ENCODE data around the gene HNF1A.

The HNF1A gene

GRCh38 chr12:120959111-120959878, 19.0 kb upstream of the HNF1A start:
- DNase-seq (ENCODE audit: low read depth in 2 of 2): no peak

DNA sequence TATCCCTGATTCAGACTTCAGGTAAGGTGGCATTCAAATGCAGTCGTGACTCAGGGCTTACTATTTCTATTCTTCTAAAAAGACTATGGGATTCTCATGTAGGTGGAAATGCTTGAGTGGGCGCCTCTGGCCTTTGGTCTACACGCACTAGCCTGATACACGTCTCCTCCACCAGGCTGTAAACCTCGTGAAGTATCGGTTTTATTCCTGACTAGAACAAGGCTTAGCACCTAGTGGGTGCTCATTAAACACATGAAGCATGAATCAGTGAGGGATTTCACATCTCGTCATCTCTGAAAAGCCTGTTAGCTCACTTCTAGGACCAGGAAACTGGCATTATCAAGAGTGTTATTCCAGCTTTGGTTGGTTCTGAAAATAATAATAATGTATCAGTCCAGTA, 17.7 kb upstream of the HNF1A start:
- peak; percentile 24 to 48 for DNase-seq (ENCODE audit: low read depth in 2 of 2)

GRCh38 chr12:120961604-120962531, 16.5 kb upstream of the HNF1A start:
- DNase-seq (ENCODE audit: low read depth in 2 of 2): no peak

GRCh38 chr12:120962532-120963020, 15.8 kb upstream of the HNF1A start:
- no peak for DNase-seq (ENCODE audit: low read depth in 2 of 2)

GRCh38 chr12:120964298-120964697, 14.0 kb upstream of the HNF1A start:
- no peak for DNase-seq (ENCODE audit: low read depth in 2 of 2)

GRCh38 chr12:120965534-120966091, 12.7 kb upstream of the HNF1A start:
- no peak for DNase-seq (ENCODE audit: low read depth in 2 of 2)

DNA sequence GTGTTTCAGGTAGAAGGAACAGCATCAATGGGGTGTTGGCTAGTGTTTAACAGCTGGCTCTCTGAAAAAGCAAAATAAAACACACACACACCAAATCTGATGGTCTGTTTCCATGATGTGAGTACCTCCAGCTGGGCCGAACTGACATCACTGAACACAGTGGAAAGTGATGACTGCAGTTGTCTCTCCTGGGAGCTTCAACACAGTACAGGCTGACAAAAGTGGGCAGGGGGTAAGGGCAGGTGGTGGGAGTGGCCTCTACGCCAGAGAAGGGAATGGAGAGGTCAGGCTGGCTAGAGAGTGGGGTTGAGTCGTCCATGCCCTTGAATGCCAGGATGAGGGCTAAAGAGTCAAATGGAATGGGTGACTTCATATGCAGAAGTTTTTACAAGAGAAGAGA, 8.0 kb upstream of the HNF1A start:
- DNase-seq (ENCODE audit: low read depth in 2 of 2): no peak

GRCh38 chr12:120971299-120972180, 6.8 kb upstream of the HNF1A start:
- peak in 1 of 2 donors; percentile 13 for DNase-seq (ENCODE audit: low read depth in 2 of 2)

DNA sequence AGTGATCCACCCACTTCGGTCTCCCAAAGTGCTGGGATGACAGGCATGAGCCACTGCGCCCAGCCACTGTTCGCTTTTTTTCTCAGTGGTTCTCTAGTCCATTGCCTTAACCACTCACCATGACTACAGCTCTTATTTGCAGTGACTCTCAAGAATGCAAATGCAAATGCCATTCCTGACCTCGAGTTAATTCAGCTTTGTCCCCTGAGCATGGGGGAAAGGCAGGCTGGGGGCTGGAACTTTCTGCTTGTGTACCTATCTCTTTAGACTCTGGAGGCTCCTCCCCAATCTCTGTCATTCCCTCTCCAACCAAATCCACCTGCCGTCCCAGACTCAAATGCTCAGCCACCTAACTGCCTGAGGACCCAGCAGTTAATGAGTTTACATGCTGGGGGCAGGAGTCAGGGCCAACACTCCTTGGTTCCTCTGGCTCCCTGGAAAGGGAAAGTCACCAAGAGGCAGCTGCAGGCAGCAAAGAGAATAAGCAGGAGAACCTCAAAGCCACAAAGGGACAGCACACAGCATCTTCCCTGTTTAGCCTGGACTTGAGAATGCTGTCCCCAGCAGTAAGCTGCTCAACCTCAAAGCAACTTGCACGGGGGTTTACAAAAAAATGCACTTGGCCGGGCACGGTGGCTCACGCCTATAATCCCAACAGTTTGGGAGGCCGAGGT, 5.3 kb upstream of the HNF1A start:
- DNase-seq (ENCODE audit: low read depth in 2 of 2): no peak

GRCh38 chr12:120977531-120978295, 630 bp upstream of the HNF1A start:
- DNase-seq (ENCODE audit: low read depth in 2 of 2): no peak

DNA sequence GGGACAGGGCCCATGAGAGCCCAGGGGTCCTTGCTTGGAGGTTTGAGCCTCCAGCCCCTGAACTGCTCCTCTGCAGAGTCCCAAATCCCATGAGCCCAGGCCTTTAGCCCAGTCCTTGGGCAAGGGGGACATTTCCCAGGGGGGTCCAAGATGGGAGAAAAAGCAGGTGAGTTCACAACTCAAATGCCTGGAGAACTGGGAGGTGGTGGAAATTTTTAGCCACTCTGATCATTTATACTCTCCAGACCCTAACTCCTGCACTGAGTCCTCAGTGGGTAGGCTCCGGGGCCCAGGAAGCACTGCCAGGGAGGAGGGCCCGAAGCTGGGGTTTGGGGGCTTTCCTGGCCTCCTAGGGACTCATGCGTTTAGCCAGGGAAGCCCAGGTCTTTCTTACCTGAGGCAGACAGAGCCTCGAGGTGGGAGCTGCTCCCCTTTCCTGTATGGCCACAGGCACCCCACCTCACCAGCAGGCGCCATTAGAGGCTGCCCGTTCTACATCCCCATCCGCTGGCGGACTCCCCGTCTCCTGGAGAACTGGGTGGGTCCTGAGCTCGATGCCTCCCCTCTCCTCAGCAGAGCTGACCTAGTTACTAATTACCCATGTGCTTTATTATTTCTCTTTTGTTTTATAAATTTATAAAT, 998 bp downstream of the HNF1A start:
- no peak for DNase-seq (ENCODE audit: low read depth in 2 of 2)

DNA sequence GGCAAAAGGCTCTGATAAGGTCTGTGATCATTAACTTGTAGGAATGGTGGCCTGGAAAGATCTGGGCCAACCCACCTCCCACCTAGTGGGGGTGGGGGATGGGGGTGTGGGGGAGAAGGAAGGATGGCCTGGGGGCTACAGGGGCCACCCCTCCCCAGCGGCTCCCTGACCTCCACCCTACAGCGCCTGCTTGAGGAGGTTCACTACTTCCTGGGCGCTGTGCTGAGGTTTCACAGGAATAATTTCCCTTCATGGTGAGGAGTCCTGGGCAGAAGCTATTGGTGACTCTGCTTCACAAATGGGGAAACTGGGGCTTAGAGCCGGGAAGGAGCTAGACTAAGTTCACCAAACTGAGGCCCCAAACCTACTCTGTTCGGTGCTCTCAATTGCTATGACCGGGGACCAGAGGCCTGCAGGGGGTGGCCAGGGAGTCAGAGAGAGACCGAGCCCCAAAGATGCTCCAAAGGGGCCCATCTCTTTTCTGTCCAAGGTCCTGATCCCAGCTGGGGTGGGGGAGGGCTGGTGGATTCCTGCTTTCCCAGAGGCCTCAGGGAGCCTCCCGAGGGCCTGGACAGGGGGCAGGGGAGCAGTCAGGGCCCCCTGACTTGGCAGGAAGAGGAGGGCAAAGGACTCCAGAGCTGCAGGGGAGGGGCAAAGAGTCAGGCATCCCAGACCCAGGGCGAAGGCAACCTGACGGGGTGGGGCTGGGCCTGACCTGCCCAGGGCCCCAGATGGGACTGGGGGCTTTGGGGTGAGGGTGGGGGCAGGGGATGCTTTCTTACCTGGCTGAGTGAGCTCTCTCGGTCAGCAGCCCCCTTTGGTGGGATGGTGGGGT, 1.7 kb downstream of the HNF1A start:
- DNase-seq (ENCODE audit: low read depth in 2 of 2): no peak

DNA sequence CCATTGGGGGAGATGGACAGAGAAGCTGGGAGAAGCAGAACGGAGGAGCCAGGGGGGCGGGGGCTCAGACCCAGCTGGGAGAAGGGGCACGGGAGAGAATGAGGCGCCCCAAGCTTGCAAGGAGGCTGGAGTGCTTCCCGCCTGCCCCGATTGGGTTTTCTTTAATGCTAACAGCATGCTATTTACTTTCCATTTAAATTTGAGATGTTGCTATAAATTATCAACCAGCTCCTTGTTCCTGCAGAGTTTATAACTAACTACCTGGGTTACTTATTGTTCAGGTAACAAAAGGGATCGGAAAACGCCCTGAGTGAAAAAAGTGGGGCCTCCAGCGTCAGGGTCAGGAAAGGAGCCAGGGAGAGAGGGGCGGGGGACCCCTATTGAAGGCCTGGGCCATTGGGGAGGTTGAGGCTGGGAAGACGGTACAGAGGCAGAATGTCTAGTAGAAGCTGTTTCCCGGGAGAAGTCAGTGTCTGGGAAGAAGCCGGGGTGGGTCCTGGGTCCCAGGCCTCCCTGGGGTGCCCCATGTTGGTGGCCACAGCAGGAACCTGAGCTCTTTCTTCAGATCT, 2.5 kb downstream of the HNF1A start:
- DNase-seq (ENCODE audit: low read depth in 2 of 2): no peak

- no peak for DNase-seq (ENCODE audit: low read depth in 2 of 2)
Measured at GRCh38 chr12:120981407-120981941, 3.1 kb downstream of the HNF1A start.

DNA sequence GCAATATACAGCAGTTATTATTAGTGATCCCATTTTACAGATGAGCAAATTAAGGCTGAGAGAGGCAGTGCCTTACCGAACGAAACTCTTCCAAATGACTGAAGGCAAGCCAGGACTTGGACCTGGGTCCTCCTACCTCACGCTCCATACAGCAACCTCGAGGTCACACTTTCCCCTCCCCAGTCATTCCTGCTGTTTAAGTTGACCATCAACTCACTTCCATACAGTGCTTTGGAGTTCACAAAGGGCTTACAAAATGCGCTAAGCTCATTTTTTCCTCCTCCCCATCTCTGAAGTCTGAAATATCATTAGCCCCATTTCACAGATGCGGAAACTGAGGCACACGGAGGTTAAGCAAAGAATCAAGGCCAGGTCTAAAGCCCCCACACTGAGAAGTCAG, 4.3 kb downstream of the HNF1A start:
- DNase-seq (ENCODE audit: low read depth in 2 of 2): no peak

- DNase-seq (ENCODE audit: low read depth in 2 of 2): no peak
Measured at GRCh38 chr12:120983759-120984158, 5.4 kb downstream of the HNF1A start.

DNA sequence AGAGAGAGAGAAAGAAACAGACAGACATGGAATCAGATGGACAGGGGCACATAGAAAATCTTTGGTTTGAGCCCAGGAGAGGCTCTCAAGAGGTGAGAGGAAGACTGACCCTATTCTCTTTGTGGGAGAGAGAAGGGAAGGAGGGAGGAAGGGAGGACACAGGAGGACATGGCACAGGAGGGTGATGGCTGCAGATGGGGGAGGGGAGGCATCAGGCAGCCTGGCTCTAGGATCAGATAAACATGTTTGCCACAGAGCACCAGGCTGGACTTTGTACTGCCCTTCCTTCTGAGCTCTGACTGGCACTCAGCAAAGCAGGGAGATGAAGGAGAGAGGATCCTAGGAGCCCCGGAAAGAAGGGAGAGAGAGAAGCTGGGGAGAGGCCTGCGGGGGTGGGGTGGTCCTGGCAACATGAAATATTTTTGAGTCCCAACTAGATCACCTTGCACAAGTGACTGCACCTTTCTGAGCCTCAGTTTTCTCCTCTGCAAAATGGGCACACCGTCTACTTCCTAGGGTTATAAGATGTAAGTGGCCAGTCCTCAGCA, 6.1 kb downstream of the HNF1A start:
- no peak for DNase-seq (ENCODE audit: low read depth in 2 of 2)

GRCh38 chr12:120988234-120988633, 9.9 kb downstream of the HNF1A start:
- DNase-seq (ENCODE audit: low read depth in 2 of 2): no peak
